SHP77 (cell line): ENCODE results near the gene TMEM120A.

Source experiments
- DNase-seq, 2 experiments: peaks; one replicate each; lab custom pipeline; 2025; lab: John Stamatoyannopoulos, UW

TMEM120A gene

DNA sequence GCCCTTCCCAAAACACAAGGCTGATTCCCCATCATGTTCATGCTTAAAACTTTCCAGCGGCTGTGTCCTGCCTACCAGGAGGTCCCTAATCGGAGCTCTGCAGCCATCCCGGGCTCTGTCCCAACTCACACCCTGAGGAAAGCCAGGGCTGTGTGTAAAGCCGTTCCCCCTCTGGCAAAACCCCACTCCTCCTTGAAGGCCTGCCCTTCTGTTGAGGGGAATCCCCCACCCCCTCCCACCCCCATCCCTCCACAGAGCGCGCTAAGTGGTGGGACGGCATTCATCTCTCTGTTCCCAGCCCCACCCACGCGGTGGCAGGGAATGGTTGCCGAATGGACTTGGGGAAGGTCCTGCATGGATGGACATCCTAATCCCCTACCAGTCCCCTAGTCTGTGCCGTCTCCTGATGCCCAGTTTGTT, 667 bp upstream of the TMEM120A start:
- no peak for DNase-seq

GRCh38 chr7:75993689-75994387, 557 bp downstream of the TMEM120A start:
- peak; percentile 9 to 48 for DNase-seq

DNA sequence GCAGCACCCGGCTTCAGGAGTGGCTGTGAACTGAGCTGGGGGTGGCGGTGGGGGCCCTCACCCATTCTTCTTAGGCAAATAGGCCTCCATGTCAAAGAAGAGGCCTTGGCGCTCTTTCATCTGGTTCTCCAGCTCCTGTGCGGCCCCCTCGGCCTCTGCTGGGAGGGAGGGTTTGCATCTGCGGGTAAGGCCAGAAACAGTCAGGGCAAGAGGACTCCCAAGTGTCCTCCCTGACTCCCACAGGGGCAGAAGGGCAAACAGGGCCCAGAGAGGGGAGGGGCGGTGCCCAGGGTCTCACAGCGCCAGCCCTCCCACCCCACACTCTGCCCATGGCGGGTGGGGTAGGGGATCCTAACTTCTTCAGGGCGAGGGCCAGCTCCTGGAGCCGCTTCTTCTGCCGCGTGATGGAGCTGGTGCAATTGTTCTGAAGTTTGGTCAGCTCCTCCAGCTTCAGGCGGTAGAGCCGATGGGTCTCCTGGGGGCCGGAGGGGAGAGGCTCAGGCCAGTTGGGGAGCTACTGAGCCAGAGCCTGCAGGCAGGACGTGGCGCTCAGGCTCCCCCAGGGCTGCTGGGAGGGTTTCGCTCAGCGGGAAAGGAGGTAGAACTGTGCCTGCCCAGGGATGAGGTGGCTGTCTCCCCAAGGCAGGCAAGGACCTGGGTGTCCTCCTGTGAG, 2.2 kb downstream of the TMEM120A start:
- DNase-seq: no peak

DNA sequence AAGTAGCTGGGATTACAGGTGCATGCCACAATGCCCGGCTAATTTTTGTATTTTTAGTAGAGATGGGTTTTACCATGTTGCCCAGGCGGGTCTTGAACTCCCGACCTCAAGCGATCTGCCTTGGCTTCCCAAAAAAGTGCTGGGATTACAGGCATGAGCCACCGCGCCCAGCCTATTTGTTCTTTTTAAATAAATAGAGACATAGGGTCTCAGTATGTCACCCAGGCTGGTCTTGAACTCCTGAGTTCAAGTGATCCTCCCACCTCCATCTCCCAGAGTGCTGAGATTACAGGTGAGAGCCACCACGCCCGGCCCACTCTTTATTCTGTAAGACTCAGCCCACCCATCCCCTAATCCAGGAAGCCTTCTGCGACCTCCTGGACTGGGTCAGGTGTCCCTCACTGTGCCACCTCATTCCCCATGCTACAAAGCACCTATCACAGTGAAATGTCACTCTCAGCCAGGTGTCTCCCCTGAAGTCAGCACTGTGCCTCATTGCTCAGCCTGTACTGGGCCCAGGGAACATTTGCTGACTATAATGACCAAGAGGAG, 2.8 kb downstream of the TMEM120A start:
- DNase-seq: no peak

GRCh38 chr7:75989500-75990388, 4.7 kb downstream of the TMEM120A start:
- no peak for DNase-seq

DNA sequence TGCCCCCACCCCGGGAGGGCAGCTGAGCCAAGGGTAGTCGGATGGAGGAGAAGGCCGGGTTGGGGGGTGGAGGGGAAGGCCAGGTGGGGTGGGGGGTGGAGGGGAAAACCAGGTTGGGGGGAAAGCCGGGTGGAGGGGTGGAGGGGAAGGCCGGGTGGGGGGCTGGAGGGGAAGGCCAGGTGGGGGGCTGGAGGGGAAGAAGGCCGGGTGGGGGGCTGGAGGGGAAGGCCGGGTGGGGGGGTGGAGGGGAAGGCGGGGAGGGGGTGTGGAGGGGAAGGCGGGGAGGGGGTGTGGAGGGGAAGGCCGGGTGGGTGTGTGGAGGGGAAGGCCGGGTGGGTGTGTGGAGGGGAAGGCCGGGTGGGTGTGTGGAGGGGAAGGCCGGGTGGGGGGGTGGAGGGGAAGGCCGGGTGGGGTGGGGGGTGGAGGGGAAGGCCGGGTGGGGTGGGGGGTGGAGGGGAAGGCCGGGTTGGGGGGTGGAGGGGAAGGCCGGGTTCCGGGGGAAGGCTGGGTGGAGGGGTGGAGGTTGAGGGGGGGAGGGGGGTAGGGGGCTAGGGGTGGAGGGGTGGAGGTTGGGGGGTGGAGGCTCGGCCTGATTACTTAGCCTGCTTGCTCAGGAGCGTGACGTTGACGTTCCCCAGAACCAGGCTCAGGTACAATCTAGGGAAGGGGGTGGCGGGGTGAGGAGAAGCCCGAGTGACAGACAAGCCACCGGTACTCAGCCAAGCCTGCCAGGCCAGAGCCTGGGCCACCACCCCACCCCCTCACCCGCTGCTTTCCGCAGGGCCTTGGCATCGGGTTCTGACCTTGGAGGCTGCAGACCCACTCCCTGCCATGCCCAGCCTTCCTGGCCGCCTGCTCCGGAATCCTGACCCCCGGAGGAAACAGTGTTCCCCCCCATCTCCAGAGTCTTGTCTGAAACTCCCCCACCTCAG, 5.6 kb downstream of the TMEM120A start:
- no peak for DNase-seq

DNA sequence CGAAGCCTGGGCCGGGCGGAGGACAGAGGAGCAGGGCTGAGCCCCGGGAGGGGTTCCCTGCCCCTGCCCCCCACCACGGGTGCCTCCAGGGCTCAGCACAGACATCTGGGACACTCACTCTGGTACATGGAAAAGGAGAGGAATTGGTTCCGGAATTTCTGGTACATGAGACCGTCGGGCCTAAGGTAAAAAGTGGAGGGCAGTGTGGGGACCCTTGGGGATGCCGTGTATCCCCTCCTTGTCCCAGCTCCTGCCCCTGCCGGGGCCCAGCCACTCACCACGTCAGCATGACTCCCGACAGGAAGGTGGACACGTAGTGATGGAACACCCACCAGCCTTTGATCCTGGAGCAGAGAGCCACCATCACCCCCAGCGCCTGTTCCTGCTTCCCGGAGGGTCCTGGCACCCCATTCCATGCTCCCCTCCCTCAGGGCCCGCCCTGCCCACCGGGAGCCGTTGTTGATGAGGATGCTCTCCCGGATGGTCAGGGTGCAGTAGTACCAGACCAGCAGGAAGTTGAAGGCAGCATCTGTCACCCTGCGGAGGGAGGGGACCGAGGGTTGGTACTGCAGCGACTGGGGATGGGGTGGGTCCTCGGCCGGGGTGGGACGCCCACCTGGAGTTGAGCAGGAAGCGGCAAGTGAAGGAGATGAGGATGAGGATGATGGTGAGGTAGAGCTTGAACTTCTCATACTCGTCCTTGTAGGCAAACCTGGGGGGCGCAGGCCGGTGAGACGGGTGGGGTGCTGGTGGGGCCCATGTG, 6.4 kb downstream of the TMEM120A start:
- no peak for DNase-seq

GRCh38 chr7:75987026-75987804, 7.2 kb downstream of the TMEM120A start:
- no peak for DNase-seq

- no peak for DNase-seq
Observed at GRCh38 chr7:75986147-75986781, 8.1 kb downstream of the TMEM120A start.

DNA sequence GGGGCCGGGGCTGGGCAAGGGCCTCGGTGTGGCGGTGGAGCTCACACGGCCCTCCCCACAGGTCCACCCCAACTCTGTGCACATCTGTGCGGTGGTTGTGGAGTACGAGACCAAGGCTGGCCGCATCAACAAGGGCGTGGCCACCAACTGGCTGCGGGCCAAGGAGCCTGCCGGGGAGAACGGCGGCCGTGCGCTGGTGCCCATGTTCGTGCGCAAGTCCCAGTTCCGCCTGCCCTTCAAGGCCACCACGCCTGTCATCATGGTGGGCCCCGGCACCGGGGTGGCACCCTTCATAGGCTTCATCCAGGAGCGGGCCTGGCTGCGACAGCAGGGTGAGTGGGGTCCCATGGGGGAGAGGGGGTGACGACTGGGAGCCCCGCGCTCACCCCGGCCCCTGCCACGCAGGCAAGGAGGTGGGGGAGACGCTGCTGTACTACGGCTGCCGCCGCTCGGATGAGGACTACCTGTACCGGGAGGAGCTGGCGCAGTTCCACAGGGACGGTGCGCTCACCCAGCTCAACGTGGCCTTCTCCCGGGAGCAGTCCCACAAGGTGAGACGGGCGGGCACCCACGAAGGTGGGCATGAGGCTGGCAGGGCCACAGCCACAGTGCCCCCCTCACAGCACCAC, 8.8 kb downstream of the TMEM120A start:
- DNase-seq: no peak

DNA sequence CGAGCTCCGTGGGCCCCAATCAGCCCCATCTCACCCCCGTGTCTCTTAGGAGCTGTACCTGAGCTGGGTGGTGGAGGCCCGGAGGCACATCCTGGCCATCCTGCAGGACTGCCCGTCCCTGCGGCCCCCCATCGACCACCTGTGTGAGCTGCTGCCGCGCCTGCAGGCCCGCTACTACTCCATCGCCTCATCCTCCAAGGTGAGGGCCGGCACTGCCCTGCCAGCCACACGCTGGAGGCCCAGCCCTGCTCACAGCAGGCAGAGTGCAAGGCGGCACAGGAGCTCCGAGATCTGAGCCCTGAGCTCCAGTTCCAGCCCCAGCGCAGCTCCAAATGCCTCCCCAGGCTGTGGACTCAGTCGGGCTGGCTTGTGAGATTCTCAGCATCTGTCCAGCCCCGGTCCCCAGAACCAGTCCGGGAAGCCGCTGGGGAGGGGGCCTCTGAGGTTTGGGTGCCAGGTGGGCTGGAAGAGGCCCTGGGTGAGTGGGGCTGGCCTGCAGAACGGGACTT, 9.3 kb downstream of the TMEM120A start:
- DNase-seq: no peak

- no peak for DNase-seq
Observed at GRCh38 chr7:75984130-75985008, 10.0 kb downstream of the TMEM120A start.

DNA sequence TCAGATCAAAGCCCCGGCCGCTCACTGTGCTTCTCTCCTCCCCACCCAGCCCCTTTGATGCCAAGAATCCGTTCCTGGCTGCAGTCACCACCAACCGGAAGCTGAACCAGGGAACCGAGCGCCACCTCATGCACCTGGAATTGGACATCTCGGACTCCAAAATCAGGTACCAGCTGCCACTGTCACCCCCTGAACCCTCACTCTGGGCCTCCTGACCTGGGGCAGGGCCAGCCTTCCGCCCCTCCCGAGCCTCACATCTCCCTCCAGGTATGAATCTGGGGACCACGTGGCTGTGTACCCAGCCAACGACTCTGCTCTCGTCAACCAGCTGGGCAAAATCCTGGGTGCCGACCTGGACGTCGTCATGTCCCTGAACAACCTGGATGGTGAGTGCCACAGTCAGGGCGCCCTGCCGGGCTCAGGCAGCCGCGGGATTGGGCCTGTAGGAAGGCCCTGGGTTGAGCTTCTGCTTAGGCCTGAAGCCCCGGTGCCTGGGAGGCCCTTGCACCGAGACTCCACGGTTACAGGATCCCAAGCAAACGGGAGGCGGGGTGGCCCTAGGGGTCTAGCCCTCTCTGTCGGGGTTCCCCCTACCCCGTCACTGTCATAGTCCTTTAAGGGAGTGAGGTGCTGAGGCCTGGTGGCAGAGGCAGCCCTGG, 10.8 kb downstream of the TMEM120A start:
- DNase-seq: no peak

GRCh38 chr7:75982306-75983064, 11.9 kb downstream of the TMEM120A start:
- no peak for DNase-seq

DNA sequence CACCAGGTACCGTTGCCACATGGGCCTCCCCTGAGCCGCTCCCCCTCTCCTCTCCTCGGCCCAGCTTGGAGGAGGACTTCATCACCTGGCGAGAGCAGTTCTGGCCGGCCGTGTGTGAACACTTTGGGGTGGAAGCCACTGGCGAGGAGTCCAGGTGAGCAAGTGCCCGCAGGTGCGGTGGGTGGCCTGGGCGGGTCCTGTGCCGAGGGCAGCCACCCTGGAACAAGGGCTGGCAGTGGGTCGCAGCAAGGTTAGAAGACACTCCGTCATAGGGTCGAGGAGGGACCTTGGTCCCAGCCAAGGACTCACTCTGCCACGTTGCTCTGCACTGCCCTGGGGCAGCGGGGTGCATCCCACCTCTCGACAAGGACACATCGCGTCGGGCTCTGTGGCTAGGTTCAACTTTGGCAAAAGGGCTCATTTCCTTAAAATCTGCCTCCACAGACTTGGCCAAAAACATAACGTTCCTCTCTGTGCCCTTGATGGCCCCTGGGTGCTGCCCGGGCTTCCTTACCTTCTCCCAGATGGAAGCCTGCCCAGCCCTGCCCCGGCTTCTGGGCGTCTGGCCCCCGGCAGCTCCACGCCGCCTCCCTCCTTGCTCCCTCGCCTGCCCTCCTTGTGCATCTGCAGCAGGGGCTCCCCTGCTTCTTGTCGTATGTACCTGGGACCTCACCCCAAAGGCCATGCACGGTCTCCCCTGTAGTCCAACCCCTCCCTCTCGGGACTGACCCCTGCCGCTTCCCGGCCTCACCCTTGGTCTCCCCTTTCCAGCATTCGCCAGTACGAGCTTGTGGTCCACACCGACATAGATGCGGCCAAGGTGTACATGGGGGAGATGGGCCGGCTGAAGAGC, 12.7 kb downstream of the TMEM120A start:
- DNase-seq: no peak

GRCh38 chr7:75981203-75981452, 13.3 kb downstream of the TMEM120A start:
- no peak for DNase-seq
